Upper lobe of right lung (tissue), 1 donor: ENCODE data around the gene CDH15. TPM values are rescaled to one million over a fixed set of nuclear protein-coding genes. Genes with fewer than 3 reads are reported as not detected.

Experiments used
- ATAC-seq: fragments of 200-7000 bp; cut with Tn5 transposase; one replicate; pipeline ENCODE4 v1.9.1; 2020; ENCODE audit warnings: mild to moderate bottlenecking, moderate library complexity
- DNase-seq: peaks from one replicate; pipeline ENCODE4 v3.0.0-alpha.2; 2020
- H3K27ac ChIP-seq: fragments of 200-600 bp; one replicate; pipeline ENCODE4 v1.8.0; 2022
- H3K27me3 ChIP-seq: fragments of 200-600 bp; one replicate; pipeline ENCODE4 v1.8.0; 2022; ENCODE audit warnings: mild to moderate bottlenecking
- H3K36me3 ChIP-seq: fragments of 200-600 bp; one replicate; pipeline ENCODE4 v1.8.0; 2022
- H3K4me1 ChIP-seq: fragments of 200-600 bp; one replicate; pipeline ENCODE4 v1.8.0; 2022
- H3K4me3 ChIP-seq: fragments of 200-600 bp; one replicate; pipeline ENCODE4 v1.8.0; 2022; ENCODE audit warnings: mild to moderate bottlenecking
- H3K9me3 ChIP-seq: fragments of 200-600 bp; one replicate; pipeline ENCODE4 v1.8.0; 2022
- CTCF ChIP-seq: fragments of 200-600 bp; IDR thresholded peaks from one replicate; pipeline ENCODE4 v1.8.0; 2022; ENCODE audit warnings: antibody characterized with exemption
- intact Hi-C: fragments of 100-400 bp; cut with DNase I; formaldehyde crosslinking; loops from one replicate; pipeline ENCODE4 v1.11.0; 2022
- total RNA-seq: library from RNA; stranded (reverse); fragmentation: NEBNext Ultra II Directional; extraction: Animal tissue kit (Norgen Biotek cat#: 25700); gene quantifications from one replicate; pipeline ENCODE4 v1.2.1, GENCODE V29; 2021
- donor health status: DM: no; HTN: yes; CAD: no; lungs with severe emphysema.

Gene CDH15
- total RNA-seq, 1 donor from 2014 or later: 0.43 TPM

- no peak for DNase-seq
- TF ChIP-seq CTCF: no peak
Observed at GRCh38 chr16:89152831-89153700, 18.5 kb upstream of the CDH15 start.

GRCh38 chr16:89153848-89154271, 17.7 kb upstream of the CDH15 start:
- no peak for TF ChIP-seq CTCF
- no peaks in the 10 kb centered on the region for H3K36me3 ChIP-seq
- no peak for DNase-seq
- H3K4me1 ChIP-seq: peaks cover 19% of the 10 kb centered on the region
- no peaks in the 10 kb centered on the region for H3K27me3 ChIP-seq
- H3K9me3 ChIP-seq: no peaks in the 10 kb centered on the region
- intact Hi-C loops: no loop called here
- H3K27ac ChIP-seq: no peak overlapping the region
- H3K4me3 ChIP-seq: no peak overlapping the region
- ATAC-seq: peak; percentile 3

More at GRCh38 chr16:89152831-89153700, 18.5 kb upstream of the CDH15 start:
- Histone ChIP-seq H3K9me3 (no peaks in the 10 kb centered on the region), H3K36me3 (no peaks in the 10 kb centered on the region), H3K4me3 (no peak overlapping the region), H3K4me1 (peaks cover 19% of the 10 kb centered on the region), H3K27me3 (no peaks in the 10 kb centered on the region), H3K27ac (no peak overlapping the region)
- peak; percentile 2 for ATAC-seq
- intact Hi-C loops: no loop called here

- no peak for DNase-seq
- no peaks in the 10 kb centered on the region for H3K36me3 ChIP-seq
- ATAC-seq: peak; percentile 4
- H3K4me1 ChIP-seq: peaks cover 19% of the 10 kb centered on the region
- TF ChIP-seq CTCF: no peak
- no peaks in the 10 kb centered on the region for H3K27me3 ChIP-seq
- no peak overlapping the region for H3K4me3 ChIP-seq
- intact Hi-C loops: no loop called here
- H3K9me3 ChIP-seq: no peaks in the 10 kb centered on the region
- no peak overlapping the region for H3K27ac ChIP-seq
Observed at GRCh38 chr16:89154390-89155183, 17.0 kb upstream of the CDH15 start.

- peak; percentile 82 for DNase-seq
- peak overlapping the region; percentile 60 for H3K27ac ChIP-seq
Observed at GRCh38 chr16:89155184-89155679, 16.3 kb upstream of the CDH15 start.

More at GRCh38 chr16:89155184-89155679, 16.3 kb upstream of the CDH15 start:
- peaks cover 19% of the 10 kb centered on the region for H3K4me1 ChIP-seq
- no peaks in the 10 kb centered on the region for H3K27me3 ChIP-seq
- intact Hi-C loops: no loop called here
- no peak overlapping the region for H3K4me3 ChIP-seq
- no peaks in the 10 kb centered on the region for H3K9me3 ChIP-seq
- peak; percentile 57 for ATAC-seq
- no peak for TF ChIP-seq CTCF
- H3K36me3 ChIP-seq: no peaks in the 10 kb centered on the region
